Hepatocyte (in vitro differentiated cells): ENCODE measurements around the gene OR13C3. TPM values are rescaled to one million over a fixed set of nuclear protein-coding genes. Genes with fewer than 3 reads are reported as not detected.

Experiments
- DNase-seq: peaks from one replicate; pipeline ENCODE4 v3.0.0-alpha.2; 2016; ENCODE audit warnings: low spot score
- H2AFZ ChIP-seq: fragments of 200-600 bp; sonication (generic); 2 replicates; pipeline ENCODE4 v1.6.0; 2016; ENCODE audit warnings: antibody characterized with exemption, mild to moderate bottlenecking
- H3K27ac ChIP-seq: fragments of 200-600 bp; sonication (generic); 2 replicates; pipeline ENCODE4 v1.5.1; 2016; ENCODE audit warnings: mild to moderate bottlenecking
- H3K27me3 ChIP-seq: fragments of 200-600 bp; sonication (generic); 2 replicates; pipeline ENCODE4 v1.6.1; 2016
- H3K36me3 ChIP-seq: fragments of 200-600 bp; sonication (generic); replicated peaks from 2 replicates; pipeline ENCODE4 v1.5.1; 2016; ENCODE audit warnings: low read depth; ENCODE audit not compliant: insufficient read depth
- H3K4me1 ChIP-seq: fragments of 200-600 bp; sonication (generic); 2 replicates; pipeline ENCODE4 v1.5.1; 2016; ENCODE audit warnings: mild to moderate bottlenecking, moderate library complexity; ENCODE audit not compliant: insufficient read depth
- H3K4me2 ChIP-seq: fragments of 200-600 bp; sonication (generic); 2 replicates; pipeline ENCODE4 v1.6.0; 2016
- H3K4me3 ChIP-seq: fragments of 200-600 bp; sonication (generic); 2 replicates; pipeline ENCODE4 v1.5.1; 2016; ENCODE audit warnings: mild to moderate bottlenecking
- H3K79me2 ChIP-seq: fragments of 200-600 bp; sonication (generic); 2 replicates; pipeline ENCODE4 v1.6.0; 2017; ENCODE audit warnings: mild to moderate bottlenecking
- H3K9me2 ChIP-seq: fragments of 200-600 bp; sonication (generic); replicated peaks from 2 replicates; pipeline ENCODE4 v1.6.0; 2017; ENCODE audit warnings: mild to moderate bottlenecking; ENCODE audit not compliant: insufficient read depth
- H3K9me3 ChIP-seq: fragments of 200-600 bp; sonication (generic); 2 replicates; pipeline ENCODE4 v1.5.1; 2016; ENCODE audit warnings: low read depth, mild to moderate bottlenecking
- H4K20me1 ChIP-seq: fragments of 200-600 bp; sonication (generic); 2 replicates; pipeline ENCODE4 v1.6.0; 2016; ENCODE audit warnings: mild to moderate bottlenecking; ENCODE audit not compliant: insufficient read depth, poor library complexity, severe bottlenecking
- CTCF ChIP-seq: fragments of 200-600 bp; sonication (generic); IDR thresholded peaks from 2 replicates; pipeline ENCODE4 v1.5.1; 2016; ENCODE audit warnings: antibody characterized with exemption, mild to moderate bottlenecking; ENCODE audit not compliant: poor library complexity
- EZH2 ChIP-seq: fragments of 200-600 bp; sonication (generic); IDR thresholded peaks from 2 replicates; pipeline ENCODE4 v1.6.1; 2016; ENCODE audit warnings: antibody characterized with exemption, mild to moderate bottlenecking, borderline replicate concordance
- EZH2phosphoT487 ChIP-seq: fragments of 200-600 bp; sonication (generic); IDR thresholded peaks from one replicate; pipeline ENCODE4 v1.6.1; 2018; ENCODE audit warnings: antibody characterized with exemption, mild to moderate bottlenecking, low read depth, moderate library complexity; ENCODE audit not compliant: unreplicated experiment, severe bottlenecking
- WGBS: methylation state at CpG from one replicate; pipeline ENCODE4 v1.1.6; 2016; ENCODE audit warnings: low lambda C conversion rate; ENCODE audit errors: missing lambda C conversion rate; 5-methylcytosine and 5-hydroxymethylcytosine counted together
- polyA plus RNA-seq: library from polyadenylated mRNA; unstranded; fragments of >200 nt; fragmentation: Nextera tagmentation; extraction: Ambion mirVana; gene quantifications from 2 replicates; pipeline ENCODE4 v1.2.1, GENCODE V29; 2016
- total RNA-seq: library from RNA; depleted of rRNA; stranded (reverse); fragments of >200 nt; gene quantifications from 2 replicates; pipeline ENCODE4 v1.2.3, GENCODE V29; 2014

Gene OR13C3
- total RNA-seq: not detected in 2 replicates
- not detected in 2 replicates for polyA plus RNA-seq

- H3K4me1 ChIP-seq: no peaks in the 10 kb centered on the region
Measured at GRCh38 chr9:104536756-104537155, at the start of gene OR13C3. OR13C3 (minus strand) TSS chr9:104536856; CDS start chr9:104536723, 133 bp downstream.

GRCh38 chr9:104580562-104580961 lies 43.9 kb upstream of the OR13C3 start:
- H3K4me2 ChIP-seq: no peak overlapping the region
- H2AFZ ChIP-seq: no peak overlapping the region
- H3K36me3 ChIP-seq: no peaks in the 10 kb centered on the region
- no peaks in the 10 kb centered on the region for H3K79me2 ChIP-seq
- no peak for DNase-seq
- H4K20me1 ChIP-seq: no peaks in the 10 kb centered on the region
- TF ChIP-seq EZH2phosphoT487 (no peak), EZH2 (no peak), CTCF (no peak)
- WGBS: 100% methylated on average over 1 of the region's 1 CpG
- H3K4me1 ChIP-seq: no peaks in the 10 kb centered on the region
- H3K4me3 ChIP-seq: no peak overlapping the region
- H3K9me2 ChIP-seq: no peaks in the 10 kb centered on the region
- H3K9me3 ChIP-seq: no peaks in the 10 kb centered on the region
- no peak overlapping the region for H3K27ac ChIP-seq
- no peaks in the 10 kb centered on the region for H3K27me3 ChIP-seq

More at GRCh38 chr9:104536756-104537155, at the start of gene OR13C3:
- Histone ChIP-seq H3K9me3 (no peaks in the 10 kb centered on the region), H3K27me3 (no peaks in the 10 kb centered on the region), H2AFZ (no peak within 1 kb of the TSS), H3K4me2 (no peak within 1 kb of the TSS), H3K79me2 (no peaks in the 10 kb centered on the region), H4K20me1 (no peaks in the 10 kb centered on the region), H3K4me3 (no peak within 1 kb of the TSS), H3K9me2 (no peaks in the 10 kb centered on the region), H3K27ac (no peak within 1 kb of the TSS), H3K36me3 (no peaks in the 10 kb centered on the region)
- no peak for DNase-seq
- TF ChIP-seq CTCF (no peak), EZH2 (no peak), EZH2phosphoT487 (no peak)
- WGBS: 91% methylated on average over 5 of the region's 5 CpGs

GRCh38 chr9:104577263-104577662 lies 40.6 kb upstream of the OR13C3 start:
- no peak for TF ChIP-seq EZH2phosphoT487
- H3K4me1 ChIP-seq: no peaks in the 10 kb centered on the region
- H3K79me2 ChIP-seq: no peaks in the 10 kb centered on the region
- H3K9me2 ChIP-seq: no peaks in the 10 kb centered on the region
- H3K27ac ChIP-seq: no peak overlapping the region
- no peaks in the 10 kb centered on the region for H3K36me3 ChIP-seq
- no peak overlapping the region for H3K4me2 ChIP-seq
- H2AFZ ChIP-seq: no peak overlapping the region
- H4K20me1 ChIP-seq: no peaks in the 10 kb centered on the region
- no peaks in the 10 kb centered on the region for H3K27me3 ChIP-seq
- H3K9me3 ChIP-seq: no peaks in the 10 kb centered on the region
- H3K4me3 ChIP-seq: no peak overlapping the region
- WGBS: 80% methylated on average over 5 of the region's 5 CpGs
- DNase-seq: no peak

GRCh38 chr9:104575456-104575855 lies 38.8 kb upstream of the OR13C3 start:
- Histone ChIP-seq H3K9me3 (no peaks in the 10 kb centered on the region), H3K4me2 (no peak overlapping the region), H3K36me3 (no peaks in the 10 kb centered on the region), H3K9me2 (no peaks in the 10 kb centered on the region), H4K20me1 (no peaks in the 10 kb centered on the region), H3K27me3 (no peaks in the 10 kb centered on the region), H3K79me2 (no peaks in the 10 kb centered on the region), H2AFZ (no peak overlapping the region), H3K4me1 (no peaks in the 10 kb centered on the region), H3K4me3 (no peak overlapping the region), H3K27ac (no peak overlapping the region)
- TF ChIP-seq EZH2 (no peak), CTCF (no peak), EZH2phosphoT487 (no peak)
- 67% methylated on average over 2 of the region's 2 CpGs for WGBS
- no peak for DNase-seq
